ENCODE measurements around the gene SHC1.

SHC1 gene, protein sequence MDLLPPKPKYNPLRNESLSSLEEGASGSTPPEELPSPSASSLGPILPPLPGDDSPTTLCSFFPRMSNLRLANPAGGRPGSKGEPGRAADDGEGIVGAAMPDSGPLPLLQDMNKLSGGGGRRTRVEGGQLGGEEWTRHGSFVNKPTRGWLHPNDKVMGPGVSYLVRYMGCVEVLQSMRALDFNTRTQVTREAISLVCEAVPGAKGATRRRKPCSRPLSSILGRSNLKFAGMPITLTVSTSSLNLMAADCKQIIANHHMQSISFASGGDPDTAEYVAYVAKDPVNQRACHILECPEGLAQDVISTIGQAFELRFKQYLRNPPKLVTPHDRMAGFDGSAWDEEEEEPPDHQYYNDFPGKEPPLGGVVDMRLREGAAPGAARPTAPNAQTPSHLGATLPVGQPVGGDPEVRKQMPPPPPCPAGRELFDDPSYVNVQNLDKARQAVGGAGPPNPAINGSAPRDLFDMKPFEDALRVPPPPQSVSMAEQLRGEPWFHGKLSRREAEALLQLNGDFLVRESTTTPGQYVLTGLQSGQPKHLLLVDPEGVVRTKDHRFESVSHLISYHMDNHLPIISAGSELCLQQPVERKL

DNA sequence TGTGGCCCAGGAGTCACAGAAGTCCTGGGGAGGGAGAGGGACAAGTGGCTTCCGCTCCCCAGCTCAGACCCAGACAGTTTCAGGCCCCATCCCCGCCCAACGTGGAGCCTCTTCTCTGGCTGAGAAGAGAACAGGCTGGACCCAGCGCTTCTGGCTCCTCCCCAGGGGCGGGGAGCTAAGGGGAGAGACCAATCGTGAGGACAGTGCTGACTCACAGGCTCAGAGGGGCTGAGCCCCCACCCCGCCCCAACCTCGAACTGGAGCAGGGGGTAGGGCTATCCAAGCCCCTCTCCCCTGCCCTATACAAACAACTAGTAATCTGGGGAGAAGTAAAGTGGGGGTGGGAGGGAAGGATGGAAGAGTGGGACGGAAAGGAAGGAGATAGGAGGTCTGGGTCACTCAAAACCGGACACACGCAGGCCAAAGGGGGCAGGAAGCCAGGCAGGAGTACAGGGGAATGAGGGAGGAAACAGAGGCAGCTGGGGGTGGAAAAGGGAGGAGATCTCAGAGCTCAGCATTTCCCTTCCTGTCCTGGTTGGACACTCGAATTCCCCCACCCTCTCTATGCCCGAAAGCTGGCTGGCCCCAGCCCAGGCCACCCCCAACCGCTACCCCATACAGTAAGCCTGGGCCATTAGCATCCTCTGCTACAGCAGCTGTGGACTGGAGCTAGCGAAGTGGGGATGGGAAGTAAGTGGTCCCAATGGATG lies at the start of gene SHC1:
Gene SHC1 (minus strand): TSS at position 117 of the 710 bp plus-strand sequence. CDS start 221 bp downstream, outside the sequence.
- DNase-seq (ENCODE audit: low read depth in 2 of 2) = peak in 1 of 2 donors; percentile 49

GRCh38 chr1:155019377-155020245 lies 49.1 kb upstream of the SHC1 start:
- DNase-seq (ENCODE audit: low read depth in 2 of 2) = no peak

GRCh38 chr1:155018617-155019348 lies 48.2 kb upstream of the SHC1 start:
- DNase-seq (ENCODE audit: low read depth in 2 of 2) = no peak

GRCh38 chr1:155017946-155018316 lies 47.4 kb upstream of the SHC1 start:
- DNase-seq (ENCODE audit: low read depth in 2 of 2) = no peak

- DNase-seq (ENCODE audit: low read depth in 2 of 2) = peak; percentile 89 to 91
Observed at GRCh38 chr1:155017041-155017945, 46.7 kb upstream of the SHC1 start.

DNA sequence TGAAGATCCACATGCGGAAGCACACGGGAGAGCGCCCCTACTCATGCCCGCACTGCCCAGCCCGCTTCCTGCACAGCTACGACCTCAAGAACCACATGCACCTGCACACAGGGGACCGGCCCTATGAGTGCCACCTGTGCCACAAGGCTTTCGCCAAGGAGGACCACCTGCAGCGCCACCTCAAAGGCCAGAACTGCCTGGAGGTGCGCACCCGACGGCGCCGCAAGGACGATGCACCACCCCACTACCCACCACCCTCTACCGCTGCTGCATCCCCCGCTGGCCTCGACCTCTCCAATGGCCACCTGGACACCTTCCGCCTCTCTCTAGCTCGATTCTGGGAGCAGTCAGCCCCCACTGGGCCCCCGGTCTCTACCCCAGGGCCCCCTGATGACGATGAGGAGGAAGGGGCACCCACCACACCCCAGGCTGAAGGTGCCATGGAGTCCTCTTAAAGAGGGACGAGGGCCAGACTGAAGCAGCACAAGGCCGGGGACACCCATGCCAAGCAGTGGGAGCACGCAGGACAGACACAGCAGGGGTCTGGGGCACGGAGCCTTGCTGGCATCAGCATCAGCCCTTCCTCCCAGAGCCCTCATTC lies 45.8 kb upstream of the SHC1 start:
- no peak for DNase-seq (ENCODE audit: low read depth in 2 of 2)

DNA sequence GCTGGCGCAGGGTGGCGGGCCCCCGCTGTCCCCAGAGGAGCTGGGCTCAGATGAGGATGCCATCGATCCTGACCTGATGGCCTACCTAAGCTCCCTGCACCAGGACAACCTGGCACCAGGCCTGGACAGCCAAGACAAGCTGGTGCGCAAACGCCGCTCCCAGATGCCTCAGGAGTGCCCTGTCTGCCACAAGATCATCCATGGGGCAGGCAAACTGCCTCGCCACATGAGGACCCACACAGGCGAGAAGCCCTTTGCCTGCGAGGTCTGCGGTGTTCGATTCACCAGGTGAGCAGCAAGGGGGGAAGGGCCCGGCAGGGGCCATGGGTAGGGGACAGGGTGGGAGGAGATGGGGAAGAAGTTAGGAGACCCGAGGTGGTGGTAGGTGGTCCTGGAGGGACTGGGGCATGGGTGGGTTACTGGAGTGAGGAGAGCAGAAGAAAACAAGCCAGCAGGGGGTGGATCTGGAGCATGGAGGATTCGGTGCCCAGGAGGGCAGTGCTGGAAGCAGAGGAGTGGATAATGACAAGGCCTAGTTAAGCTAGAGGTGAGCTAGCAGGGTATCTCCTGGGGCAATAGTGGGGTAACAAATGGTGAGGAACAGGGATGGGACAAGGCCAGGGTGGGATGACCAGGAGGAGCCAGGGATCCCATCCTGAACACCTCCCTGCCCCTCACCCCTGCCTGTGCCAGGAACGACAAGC lies 45.1 kb upstream of the SHC1 start:
- no peak for DNase-seq (ENCODE audit: low read depth in 2 of 2)

DNA sequence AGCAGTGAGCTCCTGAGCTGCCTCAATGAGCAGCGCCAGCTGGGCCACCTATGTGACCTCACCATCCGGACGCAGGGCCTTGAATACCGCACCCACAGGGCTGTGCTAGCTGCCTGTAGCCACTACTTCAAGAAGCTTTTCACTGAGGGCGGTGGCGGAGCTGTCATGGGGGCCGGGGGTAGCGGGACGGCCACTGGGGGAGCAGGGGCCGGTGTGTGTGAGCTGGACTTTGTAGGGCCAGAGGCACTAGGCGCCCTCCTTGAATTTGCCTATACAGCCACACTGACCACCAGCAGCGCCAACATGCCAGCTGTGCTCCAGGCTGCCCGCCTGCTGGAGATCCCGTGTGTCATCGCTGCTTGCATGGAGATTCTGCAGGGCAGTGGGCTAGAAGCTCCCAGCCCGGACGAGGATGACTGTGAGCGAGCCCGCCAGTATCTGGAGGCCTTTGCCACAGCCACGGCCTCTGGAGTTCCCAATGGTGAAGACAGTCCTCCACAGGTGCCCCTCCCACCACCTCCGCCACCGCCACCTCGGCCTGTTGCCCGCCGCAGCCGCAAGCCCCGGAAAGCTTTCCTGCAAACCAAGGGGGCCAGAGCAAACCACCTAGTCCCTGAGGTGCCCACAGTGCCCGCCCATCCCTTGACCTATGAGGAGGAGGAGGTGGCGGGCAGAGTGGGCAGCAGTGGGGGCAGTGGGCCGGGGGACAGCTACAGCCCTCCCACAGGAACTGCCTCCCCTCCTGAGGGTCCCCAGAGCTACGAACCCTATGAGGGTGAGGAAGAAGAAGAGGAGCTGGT lies 44.4 kb upstream of the SHC1 start:
- DNase-seq (ENCODE audit: low read depth in 2 of 2) = no peak

DNA sequence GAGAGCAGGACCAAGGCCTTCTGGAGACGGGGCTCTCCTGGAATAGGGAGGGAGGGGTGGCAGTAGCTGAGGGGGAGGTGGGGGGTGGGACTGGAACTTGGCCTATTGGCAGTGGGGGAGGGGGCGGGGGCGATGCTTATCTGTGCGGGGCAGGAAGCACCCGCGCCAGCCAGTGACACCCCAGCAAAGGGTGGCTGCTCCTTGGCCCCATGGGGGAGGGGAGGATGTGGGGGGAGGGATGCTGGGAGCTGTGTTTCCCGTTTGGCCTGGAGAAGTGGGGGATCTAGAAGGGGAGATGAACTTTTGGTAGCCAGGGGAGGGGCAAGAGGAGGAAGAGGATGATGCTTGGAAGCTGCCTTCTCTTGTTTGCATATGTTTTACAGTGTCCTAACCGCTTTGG lies 43.1 kb upstream of the SHC1 start:
- no peak for DNase-seq (ENCODE audit: low read depth in 2 of 2)

GRCh38 chr1:155012776-155013602 lies 42.4 kb upstream of the SHC1 start:
- no peak for DNase-seq (ENCODE audit: low read depth in 2 of 2)

DNA sequence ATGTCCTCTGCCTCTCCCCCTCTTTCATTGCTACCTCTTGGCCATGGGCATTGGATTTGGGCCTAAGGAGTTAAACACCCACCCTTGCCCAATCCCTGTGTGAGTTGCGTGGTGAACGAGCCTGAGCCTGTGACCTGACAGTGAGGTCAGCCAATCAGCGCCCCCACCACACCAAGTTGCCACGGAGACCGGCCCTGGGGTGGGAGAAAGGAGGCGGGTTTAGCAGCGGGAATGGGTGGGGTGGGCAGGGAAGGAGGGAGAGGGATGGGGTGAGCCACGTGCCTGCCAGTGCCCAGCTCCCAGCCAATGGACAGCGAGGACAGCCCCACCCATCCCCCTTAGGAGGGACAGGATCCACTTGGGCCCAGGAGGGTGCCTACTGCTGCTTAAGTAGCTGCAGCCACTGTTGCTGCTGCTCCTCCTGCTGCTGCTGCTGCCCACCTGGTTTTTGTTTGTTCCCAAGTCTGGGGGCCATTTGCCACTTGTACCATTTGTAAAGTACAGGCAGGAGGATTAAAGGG lies 41.5 kb upstream of the SHC1 start:
- DNase-seq (ENCODE audit: low read depth in 2 of 2) = no peak

DNA sequence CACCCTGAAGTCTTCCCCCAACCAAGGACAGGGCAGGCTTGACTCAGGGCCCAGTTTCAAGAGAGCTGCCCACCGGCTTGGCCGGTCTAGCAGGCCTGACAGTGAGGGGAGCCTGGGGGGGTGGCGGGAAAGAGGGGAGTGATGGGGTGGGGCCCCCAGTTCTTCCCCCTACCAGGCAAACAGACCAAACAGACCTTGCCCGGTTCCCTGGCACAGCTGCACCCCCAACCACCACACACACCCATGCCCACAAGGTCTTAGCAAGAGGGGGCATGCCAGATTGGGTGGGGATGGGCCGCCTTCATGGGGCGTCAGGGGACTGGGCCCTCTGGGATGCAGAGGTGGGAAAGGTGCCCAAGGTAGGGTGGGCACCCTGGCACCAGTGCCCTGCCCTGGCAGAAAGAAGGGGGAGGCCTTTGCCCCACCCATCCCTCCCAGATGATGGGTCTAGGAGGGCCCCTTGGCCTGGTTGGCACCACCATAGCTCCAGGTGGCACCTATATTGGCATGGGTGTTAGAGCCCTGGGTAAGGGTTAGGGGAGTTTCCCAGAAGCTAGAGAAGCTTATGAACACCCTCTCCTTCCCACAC lies 41.0 kb upstream of the SHC1 start:
- no peak for DNase-seq (ENCODE audit: low read depth in 2 of 2)

- DNase-seq (ENCODE audit: low read depth in 2 of 2) = no peak
Observed at GRCh38 chr1:155011004-155011416, 40.5 kb upstream of the SHC1 start.

DNA sequence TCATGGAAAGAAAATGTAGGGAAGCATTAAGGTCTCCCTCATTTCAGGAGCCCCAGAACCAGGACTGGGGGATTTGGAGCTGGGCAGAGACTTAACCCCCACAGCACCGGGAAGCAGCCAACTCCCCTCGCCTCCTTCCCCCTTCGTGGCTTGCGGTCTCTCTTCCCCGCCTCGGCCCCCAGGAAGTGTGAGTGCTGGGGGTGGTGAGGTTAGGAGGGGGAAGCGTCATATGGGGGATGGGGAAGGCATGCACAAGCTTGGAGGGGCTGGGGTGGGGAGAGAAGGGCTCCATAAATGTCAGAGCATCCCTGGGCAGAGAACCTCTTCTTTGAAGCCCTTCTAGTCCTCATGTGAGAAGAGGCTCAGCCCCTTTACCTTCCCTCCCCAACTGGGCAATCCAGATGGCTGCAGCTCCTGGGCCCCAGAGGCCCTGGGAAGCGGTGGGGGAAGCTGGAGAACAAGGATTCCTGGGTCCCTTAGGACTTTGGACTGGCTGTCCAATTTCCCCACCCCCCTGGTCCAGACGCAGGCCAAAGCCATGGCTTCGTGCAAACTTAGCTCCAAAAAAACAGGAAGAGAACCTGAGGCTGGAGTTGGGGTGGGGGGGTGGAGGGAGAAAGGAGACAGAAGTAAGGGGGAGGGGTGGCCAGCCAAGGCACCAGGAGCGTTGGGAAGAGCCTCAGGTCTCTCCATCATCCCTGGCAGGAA lies 39.8 kb upstream of the SHC1 start:
- no peak for DNase-seq (ENCODE audit: low read depth in 2 of 2)

GRCh38 chr1:155009742-155010141 lies 39.2 kb upstream of the SHC1 start:
- DNase-seq (ENCODE audit: low read depth in 2 of 2) = no peak

DNA sequence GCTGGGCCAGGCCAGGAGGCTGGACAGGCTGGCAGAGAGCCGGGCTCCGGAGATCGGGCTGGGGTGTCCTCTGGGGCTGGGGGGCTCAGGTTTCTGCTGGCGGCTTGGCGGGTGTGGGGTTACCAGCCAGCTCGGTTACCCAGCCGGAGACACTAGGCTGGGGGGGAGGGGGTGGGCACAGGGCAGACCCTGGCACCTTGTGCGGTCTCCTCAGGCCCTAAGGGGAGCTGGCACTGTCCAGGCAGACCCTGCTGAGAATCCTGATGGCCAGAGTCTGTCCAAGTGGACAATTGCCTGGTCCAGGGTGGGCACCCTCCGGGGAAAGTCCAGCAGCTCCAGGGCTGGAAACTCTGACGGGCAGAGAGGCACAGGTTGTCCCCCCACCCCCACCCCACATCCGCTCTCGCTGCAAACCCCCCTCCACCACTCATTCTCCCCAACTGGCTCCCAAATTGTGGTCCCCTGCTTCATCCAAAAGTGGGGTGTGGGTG lies 38.7 kb upstream of the SHC1 start:
- no peak for DNase-seq (ENCODE audit: low read depth in 2 of 2)

Data from stimulated activated CD4-positive, alpha-beta T cell treated with anti-CD3 and anti-CD28 coated beads, Interleukin-1b, Interleukin-23, amount 100 ng/mL, for 4 hours (primary cell).